Measurements from ENCODE around the gene ST3GAL4.
"Not testable (repeated sequence)": the region's sequence is repeated elsewhere in the genome, so short reads cannot be mapped to it uniquely, and the experiment has no call there.

GRCh38 chr11:126366823-126367654 is 11.6 kb downstream of the ST3GAL4 start:
- not testable (repeated sequence) for TF ChIP-seq POLR2A, POLR2AphosphoS5 (IDR thresholded peaks at IDR 0.05; ENCODE audit: low read depth, low read length)

Measured in GM12892 (cell line).